ENCODE results near the gene FOXA3. TPM values are rescaled to one million over a fixed set of nuclear protein-coding genes. Genes with fewer than 3 reads are reported as not detected.
"Not testable (repeated sequence)": the region's sequence is repeated elsewhere in the genome, so short reads cannot be mapped to it uniquely, and the experiment has no call there.

The FOXA3 gene
- total RNA-seq, 1 experiment from 2014 or later = 4.5 TPM

DNA sequence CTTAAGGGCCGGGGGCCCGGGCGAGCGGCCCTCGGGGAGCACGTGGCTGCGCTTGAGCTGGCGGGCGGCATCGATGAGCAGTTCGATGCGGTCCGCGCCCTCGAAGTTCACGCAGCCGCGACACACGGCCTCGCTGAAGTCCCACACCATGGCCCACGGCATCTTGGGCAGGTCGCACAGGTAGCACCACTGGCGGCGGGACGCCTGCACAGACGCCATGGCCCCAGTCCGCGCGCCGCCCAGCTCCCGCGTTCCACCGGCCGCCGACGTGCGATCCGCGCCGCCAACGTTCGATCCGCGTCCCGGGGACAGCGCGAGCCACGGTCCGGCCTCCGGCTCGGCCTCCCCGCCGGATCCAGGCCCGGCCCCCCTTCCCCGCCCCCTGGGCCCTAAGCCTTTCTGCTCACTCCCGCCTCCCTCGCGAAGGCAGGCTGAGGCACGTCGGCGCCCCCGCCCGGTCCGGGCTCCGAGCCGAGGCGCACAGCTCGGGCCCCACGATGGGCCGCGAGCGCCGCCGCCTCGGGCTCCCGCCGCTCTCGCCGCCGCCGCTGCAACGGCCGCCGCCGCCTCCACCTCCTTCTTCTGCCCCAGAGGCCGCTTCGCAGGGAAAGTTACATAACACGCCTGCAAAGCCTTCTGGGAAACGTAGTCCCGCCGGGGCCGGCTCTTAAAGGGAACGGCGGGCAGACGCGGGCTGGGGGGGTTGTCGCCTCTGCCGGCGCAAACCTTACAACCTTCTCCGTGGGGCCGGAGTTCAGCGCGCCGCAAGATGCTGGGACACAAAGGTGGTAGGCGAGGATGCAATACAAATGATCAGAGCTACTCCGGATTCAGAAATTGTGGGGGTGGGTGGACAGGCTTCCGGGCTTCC, 21.7 kb downstream of the FOXA3 start, which contains the start of gene IRF2BP1:
Gene IRF2BP1 (minus strand): TSS at position 586 of the 871 bp plus-strand sequence. CDS start 367 bp downstream, at position 219.
- in situ Hi-C loops (cut with HindIII; ENCODE audit: low sequenced_read_pairs) = no loop called here
- DNase-seq (ENCODE audit: low spot score) = peak; percentile 93

DNA sequence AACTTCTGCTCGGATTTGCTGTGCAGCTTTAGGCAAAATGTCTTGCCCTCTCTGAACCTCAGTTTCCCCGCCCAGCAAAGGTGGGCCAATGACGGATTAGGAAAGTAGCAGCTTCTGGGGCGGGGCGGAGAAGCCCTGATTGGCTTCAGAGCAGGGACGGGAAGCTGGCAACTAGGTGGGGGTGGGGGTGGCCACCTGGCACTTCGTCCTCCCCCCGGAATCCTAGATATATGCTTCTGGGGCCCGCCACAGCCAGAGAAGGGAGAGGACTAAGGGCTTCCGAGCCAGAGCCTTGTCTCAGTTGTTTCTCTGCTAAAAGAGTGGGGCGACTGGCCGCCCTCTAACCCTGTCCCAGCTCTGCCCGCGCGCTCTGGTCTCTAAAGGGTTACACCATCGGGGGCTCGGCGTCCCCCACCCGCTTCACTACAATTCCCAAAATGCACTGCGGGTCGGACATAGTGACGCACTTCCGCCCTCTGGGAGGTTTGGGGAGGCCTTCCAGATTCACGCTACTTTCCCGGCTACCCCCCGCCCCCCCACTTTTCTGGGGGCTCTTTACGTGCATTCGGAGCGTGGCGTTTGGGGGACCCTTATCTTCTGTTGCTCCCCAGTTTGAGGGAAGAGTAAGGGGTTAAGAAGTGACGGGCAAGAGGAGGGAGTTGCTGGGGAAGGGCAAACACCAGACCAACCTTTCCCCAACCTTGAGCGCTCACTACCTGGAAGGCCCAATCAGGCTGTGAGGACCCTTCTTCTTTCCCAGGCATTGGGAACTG, 22.5 kb downstream of the FOXA3 start:
- DNase-seq (ENCODE audit: low spot score) = peak; percentile 95
- in situ Hi-C loops (cut with HindIII; ENCODE audit: low sequenced_read_pairs) = no loop called here

DNA sequence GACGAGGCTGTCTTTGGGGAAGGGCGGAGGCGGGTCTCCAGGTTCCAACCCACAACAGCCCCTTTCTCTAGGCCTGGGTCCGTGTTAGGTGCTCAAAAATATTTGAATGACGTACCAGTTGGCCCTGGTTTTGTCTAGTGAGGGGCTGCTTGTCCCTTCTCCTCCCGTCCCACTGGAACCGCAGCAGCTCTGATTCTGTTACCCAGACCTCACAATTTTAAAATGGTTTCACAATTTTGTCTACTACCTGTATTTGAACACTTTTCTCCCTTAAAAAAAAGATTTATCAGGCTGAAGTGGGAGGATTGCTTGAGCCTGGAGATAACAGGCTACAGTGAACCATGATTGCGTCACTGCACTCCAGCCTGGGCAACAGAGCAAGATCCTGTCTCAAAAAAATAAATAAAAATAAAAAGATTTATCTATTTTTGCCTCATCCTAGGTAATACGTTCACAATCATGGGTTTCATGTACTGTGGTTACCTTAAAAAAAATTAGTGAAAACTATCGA, 23.1 kb downstream of the FOXA3 start:
- no peak for DNase-seq (ENCODE audit: low spot score)
- in situ Hi-C loops (cut with HindIII; ENCODE audit: low sequenced_read_pairs) = no loop called here

DNA sequence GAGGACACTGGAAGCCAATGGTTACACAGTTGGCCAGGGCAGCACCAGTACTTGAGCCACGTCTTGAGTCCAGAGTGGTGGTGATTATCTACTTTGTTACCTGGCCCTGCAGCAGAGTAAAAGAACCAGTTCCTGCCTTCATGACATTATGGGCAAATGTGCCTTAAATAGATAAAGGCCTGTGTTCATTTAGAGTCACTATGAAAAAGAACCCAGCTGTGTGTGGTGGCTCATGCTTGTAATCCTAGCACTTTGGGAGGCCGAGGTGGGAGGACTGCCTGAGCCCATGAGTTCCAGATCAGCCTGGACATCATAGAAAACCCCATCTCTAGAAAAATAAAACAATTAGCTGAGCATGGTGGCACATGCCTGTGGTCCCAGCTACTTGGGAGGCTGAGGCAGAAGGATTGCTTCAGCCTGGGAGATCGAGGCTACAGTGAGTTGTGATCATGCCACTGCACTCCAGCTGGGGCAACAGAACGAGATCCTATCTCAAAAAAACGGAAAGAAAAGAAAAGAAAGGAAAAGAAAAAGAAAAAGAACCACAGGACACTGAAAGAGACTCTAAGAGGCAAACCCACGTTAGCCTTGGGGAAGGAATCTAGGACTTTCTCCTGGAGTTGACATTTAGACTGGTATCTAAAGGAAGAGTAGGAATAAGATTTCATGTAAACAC, 25.2 kb downstream of the FOXA3 start:
- DNase-seq (ENCODE audit: low spot score) = no peak
- in situ Hi-C loops (cut with HindIII; ENCODE audit: low sequenced_read_pairs) = no loop called here

DNA sequence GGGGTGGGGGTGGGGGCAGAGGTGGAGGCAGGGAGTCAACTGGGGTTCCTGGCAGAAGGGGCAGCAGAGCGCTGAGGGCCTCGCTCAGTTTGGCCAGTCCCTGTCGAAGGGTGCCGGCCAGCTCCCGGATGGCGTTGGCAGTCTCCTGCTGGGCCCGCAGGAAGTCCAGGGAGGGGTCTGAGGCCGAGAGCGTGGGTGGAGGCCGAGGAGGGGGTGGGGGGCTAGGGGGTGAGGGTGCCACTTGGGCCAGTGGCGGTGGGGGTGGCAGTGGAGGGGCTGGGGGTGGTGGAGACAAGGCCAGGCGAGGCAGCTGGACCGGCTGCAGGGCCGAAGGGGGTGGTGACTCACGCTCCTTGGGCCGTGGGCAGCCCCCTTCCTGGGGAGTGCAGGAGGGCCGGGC, 26.8 kb downstream of the FOXA3 start:
- in situ Hi-C loops (cut with HindIII; ENCODE audit: low sequenced_read_pairs) = no loop called here
- DNase-seq (ENCODE audit: low spot score) = no peak

DNA sequence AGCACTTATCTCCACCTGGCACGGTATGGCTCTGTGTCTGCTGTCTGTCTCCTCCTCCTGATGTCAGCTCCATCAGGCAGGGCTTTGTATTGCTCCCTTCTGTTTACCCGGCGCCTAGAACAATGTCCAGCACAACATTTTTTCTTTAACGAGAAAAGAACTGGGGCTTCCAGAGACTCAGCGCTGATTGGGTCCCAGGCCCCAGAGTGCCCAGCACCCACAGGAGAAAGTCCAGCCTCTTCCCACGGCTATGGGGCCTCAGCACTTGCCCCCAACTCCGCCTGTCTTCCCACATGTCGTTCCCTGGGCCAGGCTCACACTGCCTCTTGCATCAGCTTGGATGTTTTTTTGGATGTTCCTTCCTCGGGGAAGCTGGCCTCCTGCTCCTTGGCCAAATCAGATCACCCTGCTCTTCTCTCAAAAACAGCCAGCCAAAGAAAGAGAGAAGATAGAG, 31.4 kb downstream of the FOXA3 start:
- no peak for DNase-seq (ENCODE audit: low spot score)
- in situ Hi-C loops (cut with HindIII; ENCODE audit: low sequenced_read_pairs) = no loop called here

DNA sequence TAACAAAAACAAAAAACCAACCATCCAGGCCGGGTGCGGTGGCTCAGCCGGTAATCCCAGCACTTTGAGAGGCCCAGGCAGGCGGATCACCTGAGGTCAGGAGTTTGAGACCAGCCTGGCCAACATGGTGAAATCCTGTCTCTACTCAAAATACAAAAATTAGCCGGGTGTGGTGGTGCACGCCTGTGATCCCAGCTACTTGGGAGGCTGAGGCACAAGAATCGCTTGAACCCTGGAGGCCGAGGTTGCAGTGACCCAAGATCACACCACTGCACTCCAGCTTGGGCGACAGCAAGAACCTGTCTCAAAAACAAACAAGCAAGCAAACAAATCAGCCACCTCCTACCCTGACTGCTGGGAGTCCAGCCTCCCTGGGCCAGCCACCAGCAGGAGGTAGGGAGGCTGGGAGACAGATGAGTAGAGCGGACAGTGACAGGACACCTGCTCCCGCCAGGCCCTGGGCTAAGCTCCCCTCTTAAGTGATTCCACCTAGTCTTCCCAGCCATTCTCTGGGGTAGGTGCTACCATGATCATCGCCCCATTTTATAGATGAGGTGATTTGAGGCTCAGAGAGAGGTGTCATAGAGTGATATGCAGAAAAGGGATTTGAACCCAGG, 32.0 kb downstream of the FOXA3 start:
- DNase-seq (ENCODE audit: low spot score); in situ Hi-C loops (cut with HindIII; ENCODE audit: low sequenced_read_pairs): not testable (repeated sequence)

DNA sequence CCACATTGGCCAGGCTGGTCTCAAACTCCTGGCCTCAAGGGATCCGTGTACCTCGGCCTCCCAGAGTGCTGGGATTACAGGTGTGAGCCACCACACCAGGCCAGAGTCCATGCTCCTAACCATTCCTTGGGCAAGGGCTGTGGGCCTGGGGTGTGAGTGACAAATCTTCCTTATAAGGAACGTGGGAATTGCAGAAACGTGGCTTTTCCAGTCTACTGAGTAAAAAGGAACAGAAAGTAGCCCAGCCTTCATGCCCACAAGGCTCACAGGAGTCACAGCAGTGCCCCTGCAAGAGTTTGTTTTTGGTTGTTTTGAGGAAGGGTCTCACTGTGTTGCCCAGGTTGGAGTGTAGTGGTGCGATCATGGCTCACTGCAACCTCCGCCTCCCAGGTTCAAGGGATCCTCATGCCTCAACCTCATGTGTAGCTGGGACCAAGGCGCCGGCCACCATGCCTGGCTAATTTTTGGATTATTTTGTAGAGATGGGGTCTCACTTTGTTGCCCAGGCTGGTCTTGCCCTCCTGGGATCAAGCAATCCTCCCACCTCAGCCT, 33.2 kb downstream of the FOXA3 start:
- DNase-seq (ENCODE audit: low spot score) = no peak
- in situ Hi-C loops (cut with HindIII; ENCODE audit: low sequenced_read_pairs) = no loop called here

DNA sequence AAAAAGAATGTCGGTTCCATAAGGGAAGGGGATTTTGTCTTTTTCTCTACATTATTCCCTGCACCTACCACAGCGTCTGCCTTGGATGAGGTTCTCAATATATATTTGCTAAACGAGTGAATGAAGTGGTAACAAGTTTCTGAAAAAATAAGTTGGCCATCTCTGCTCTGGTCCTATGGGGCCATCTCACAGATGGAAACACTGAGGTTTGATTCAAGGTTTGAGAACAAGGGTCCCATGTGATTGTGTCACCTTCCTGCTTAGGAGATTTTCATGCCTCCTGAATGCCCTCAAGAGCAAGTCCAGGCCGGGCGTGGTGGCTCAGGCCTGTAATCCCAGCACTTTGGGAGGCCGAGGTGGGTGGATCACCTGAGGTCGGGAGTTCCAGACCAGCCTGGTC, 35.1 kb downstream of the FOXA3 start:
- in situ Hi-C loops (cut with HindIII; ENCODE audit: low sequenced_read_pairs) = no loop called here

DNA sequence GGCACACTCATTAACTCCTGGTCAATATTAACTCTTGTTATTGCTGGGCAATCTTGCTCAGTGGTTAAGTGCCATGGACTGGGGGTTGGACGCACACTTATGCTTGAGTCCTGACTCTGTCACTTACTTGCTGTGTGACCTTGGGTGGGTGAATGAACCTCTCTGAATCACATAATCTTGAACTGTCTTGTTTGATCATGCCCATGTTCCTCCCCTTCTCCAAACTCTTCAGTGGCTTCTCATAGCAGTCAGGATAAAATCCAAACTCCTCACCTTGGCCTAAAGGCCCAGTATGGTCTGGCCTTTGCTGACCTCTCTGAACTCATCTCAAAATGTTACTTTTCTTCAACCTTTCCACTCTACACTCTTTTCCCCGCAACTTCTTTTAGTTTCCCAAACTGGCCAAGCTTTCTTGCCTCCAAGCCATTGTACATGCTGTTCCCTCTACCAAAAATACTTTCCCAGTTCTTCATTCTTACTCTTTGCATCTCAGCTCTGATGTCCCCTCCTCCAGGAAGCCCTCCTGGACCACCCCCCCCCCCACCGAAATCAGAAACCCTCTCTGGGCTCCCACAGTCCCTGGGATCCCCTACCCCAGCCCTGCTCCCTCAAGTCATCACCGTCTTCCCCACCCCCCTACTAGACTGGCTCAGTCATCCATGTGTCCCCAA, 35.9 kb downstream of the FOXA3 start:
- in situ Hi-C loops (cut with HindIII; ENCODE audit: low sequenced_read_pairs) = no loop called here

More for the DNA sequence above, 35.1 kb downstream of the FOXA3 start:
- DNase-seq (ENCODE audit: low spot score) = no peak

DNA sequence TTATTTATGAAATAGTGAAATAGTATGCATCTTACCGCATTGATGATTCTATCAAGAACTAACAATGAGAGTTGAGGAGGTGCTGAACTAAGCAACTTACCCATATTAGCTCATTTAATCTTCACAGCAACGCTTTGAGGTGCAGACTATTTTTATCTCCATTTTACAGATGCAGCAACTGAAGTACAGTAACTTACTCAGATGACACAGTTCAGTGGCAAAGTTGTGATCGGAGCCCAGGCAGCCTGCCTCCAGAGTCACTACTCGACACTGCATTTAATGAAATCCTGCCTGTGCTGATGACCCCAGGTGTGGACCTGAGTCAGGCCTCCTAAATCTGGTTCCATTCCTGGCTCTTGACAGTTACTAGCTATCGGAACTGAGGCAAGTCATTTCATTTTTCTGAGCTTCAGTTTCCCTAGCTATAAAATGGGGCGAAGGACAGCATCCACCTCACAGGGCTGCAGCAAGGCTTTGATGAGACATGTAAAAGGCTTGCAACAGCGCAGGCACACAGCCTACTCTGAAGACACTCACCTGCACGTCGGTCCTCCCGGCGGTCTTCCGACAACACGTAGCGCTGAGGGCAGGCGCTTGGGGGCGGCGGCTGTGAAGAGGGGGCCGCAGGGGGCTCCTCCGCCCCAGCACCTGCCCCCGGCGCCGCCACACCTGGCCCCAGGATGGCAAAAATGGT, 36.8 kb downstream of the FOXA3 start:
- DNase-seq (ENCODE audit: low spot score) = no peak
- in situ Hi-C loops (cut with HindIII; ENCODE audit: low sequenced_read_pairs) = no loop called here

More for the DNA sequence above, 35.9 kb downstream of the FOXA3 start:
- DNase-seq (ENCODE audit: low spot score) = no peak

DNA sequence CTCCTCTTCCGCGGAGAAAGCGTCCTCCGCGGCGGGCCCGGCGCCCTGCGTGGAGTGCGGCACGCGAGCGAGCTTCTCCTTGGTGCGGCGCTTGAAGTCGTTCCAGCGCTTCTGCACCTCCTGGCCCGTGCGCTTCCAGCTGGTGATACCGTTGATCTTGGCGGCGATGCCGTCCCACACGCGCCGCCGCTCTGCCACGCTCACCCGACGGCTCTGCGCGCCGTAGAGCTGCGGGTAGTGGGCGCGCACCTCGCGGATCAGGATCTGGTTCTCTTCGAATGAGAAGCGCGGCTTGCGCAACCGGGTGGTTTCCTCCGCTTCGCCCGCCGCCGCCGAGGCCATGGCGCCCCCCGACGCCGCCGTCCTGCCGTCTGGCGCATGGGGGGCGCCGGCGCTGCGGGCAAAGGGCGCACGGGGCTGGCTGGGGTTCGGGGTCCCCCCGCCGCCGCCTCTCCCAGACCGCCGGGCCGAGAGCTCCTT, 37.3 kb downstream of the FOXA3 start:
- DNase-seq (ENCODE audit: low spot score) = no peak
- in situ Hi-C loops (cut with HindIII; ENCODE audit: low sequenced_read_pairs) = no loop called here

DNA sequence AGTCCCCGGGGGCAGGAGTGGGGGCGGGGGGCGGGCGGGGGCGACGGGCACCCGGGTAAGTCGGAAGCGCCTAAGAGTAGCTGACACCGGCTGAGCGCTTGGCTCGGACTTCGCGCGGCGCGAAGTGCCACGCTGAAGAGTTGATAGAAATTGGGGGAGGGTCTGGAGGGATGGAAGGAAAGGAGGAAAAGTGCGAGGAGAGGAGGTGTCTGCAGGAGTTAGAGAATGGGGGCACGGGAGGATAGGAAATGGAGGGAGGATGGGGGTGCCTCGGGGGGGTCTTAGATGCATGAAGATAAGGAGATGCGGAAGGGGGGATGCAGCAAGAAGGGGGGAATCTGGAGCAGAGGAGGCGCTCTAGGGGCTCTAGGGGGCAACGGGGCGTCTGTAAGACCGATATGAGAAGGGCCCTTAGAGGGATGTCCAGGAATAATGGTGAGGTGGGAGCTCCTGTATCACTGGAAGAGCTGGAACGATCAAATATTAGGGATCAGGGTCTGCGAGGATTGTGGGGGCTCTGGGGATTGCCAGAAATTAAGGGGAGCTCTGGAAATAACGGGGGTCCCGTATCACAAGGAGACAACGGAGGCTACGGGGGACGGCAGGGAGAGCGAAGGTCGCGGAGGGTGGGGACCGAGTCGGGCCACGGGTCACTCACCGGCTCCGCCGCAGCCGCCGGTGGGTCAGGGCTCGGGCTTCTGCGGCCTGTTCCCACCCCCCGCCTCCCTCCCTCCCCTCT, 38.0 kb downstream of the FOXA3 start, which contains the start of gene MYPOP:
Gene MYPOP (minus strand): TSS at position 702 of the 739 bp plus-strand sequence. CDS start 840 bp downstream, outside the sequence.
- DNase-seq (ENCODE audit: low spot score) = no peak
- in situ Hi-C loops (cut with HindIII; ENCODE audit: low sequenced_read_pairs) = no loop called here

DNA sequence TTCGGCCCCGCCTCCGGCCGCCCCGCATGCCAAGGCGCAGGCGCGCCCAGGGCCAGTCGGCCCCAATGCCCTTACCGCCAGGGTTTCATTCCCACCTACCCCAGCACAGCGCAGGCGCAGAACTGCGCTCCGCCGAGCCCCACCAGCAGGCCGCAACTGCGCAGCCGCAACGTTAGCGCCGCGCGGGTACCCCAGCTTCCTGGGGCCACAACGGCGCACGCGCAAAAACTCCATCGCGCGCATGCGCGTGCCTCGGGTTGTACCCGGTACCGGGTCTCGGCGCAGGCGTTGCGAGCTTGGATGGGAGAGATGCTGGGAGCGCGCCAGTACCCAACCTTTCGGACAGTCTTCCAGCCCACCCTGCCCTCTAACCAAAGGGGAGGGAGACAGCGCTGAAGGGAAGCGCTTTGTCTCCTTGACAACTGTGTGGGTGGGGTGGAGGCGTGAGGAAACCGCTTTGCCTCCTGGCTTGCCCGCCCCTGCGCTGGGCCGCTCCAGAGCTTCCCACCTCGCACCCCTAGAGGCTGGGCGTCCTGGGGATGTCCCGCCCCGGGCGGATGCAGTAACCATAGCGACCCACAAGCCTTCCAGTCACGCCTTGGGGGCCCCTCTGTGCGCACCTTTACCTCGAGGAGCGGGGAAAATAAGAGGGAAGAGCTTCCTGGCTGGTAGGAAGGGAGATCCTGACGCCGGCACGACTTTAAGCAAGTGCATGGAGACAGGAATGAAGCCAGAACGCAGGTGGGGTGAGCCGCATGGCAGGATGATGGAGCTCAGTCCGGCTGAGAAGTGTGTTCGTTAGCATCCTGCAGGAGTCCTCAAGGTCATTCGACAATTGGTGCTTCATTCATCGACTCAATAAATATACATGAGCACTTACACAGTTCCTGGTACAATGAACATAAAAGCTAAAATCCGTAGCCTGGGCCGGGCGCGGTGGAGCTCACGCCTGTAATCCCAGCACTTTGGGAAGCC, 38.8 kb downstream of the FOXA3 start:
- in situ Hi-C loops (cut with HindIII; ENCODE audit: low sequenced_read_pairs) = no loop called here
- DNase-seq (ENCODE audit: low spot score) = peak; percentile 95

DNA sequence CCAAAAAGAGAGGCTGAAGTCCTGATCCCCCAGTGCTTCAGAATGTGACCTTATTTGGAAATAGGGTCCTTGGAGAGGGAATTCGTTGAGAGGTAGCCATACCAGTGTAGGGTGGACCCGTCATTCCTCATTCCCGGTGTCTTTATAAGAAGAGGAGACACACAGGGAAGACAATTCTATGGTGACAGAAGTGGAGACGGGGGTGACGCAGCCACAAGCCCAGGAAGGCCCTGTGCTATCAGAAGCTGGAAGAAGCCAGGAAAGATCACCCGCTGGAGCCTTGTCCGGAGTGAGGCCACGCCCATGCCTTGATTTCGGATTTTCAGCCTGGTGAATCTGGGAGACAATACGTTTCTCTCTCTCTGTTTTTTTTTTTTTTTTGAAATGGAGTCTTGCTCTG, 40.9 kb downstream of the FOXA3 start:
- in situ Hi-C loops (cut with HindIII; ENCODE audit: low sequenced_read_pairs) = no loop called here

DNA sequence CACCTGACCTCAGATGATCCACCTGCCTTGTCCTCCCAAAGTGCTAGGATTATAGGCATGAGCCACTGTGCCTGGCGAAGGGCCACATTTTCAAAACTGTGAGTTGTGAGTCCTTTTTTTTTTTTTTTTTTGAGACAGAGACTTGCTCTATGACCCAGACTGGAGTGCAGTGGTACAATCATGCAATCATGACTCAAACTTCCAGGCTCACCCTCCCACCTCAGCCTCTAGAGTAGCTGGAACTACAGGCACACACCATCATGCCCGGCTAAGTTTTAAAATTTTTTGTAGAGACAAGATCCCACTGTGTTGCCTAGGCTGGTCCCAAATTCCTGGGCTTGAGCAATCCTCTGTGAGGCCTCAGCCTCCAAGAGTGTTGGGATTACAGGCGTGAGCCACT, 42.1 kb downstream of the FOXA3 start:
- in situ Hi-C loops (cut with HindIII; ENCODE audit: low sequenced_read_pairs) = no loop called here
- DNase-seq (ENCODE audit: low spot score) = no peak

More for the DNA sequence above, 40.9 kb downstream of the FOXA3 start:
- DNase-seq (ENCODE audit: low spot score) = no peak
